Measurements from ENCODE around the gene LMAN2L. TPM values are rescaled to one million over a fixed set of nuclear protein-coding genes. Genes with fewer than 3 reads are reported as not detected.

LMAN2L gene
- total RNA-seq, 1 experiment from 2014 or later, result 15.6 TPM

DNA sequence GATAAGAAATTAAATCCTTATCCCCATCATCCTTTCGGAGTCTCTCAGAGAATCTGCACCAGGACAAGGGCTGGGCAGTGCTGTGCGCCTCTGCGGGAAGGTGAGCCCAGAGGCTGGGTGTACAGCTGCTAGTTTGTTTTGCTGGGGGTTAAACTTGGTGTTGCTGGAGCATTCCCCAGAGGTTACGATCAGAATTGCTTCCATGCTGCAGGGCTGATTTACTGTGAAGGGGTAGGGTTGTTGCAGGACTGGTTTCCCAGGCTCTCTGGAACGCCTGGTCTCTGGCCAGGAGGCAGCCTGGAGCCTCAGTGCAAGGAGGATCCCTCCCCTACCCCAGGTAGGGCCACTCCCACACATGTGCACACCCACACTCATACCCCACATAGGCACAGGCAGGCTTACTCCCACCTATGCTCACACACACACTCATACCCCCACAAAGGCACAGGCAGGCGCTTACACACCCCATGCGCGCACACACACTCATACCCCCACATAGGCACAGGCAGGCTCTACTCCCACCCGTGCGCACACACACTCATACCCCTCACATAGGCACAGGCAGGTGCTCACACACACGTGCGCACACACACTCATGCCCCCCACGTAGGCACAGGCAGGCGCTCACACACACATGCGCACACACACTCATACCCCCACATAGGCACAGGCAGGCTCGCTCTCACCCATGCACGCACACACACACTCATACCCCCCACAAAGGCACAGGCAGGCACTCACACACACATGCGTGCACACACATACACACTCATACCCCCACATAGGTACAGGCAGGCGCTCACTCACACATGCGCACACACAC, 32.1 kb upstream of the LMAN2L start:
- H3K36me3 ChIP-seq (ENCODE audit: low read depth), result no peaks in the 10 kb centered on the region
- H3F3A ChIP-seq (ENCODE audit: insufficient read depth, low read depth), result peaks cover 34% of the 10 kb centered on the region
- H3K9me2 ChIP-seq (ENCODE audit: insufficient read depth), result no peaks in the 10 kb centered on the region
- DNase-seq, result peak; percentile 90 to 94
- BruUV-seq (replicated peaks), result no TSS peak
- H3K27ac ChIP-seq, result peak overlapping the region; percentile 23
- intact Hi-C loops (cut with micrococcal nuclease; ENCODE audit: unreplicated experiment), result loop anchor here (1.0 kb wide), 1 partner anchor 15 kb away; no protein-coding TSS in a partner anchor
- ChIA-PET CTCF (no interaction called here), POLR2A (ENCODE audit: unreplicated experiment) (no interaction called here)
- peaks cover 64% of the 10 kb centered on the region for H3K4me1 ChIP-seq (replicated peaks; ENCODE audit: insufficient read depth)
- H3K4me2 ChIP-seq, result peak overlapping the region; percentile 49
- H4K20me1 ChIP-seq (ENCODE audit: insufficient read depth), result no peaks in the 10 kb centered on the region
- peaks cover 60% of the 10 kb centered on the region for H3K79me2 ChIP-seq (ENCODE audit: low read depth)
- H3K27me3 ChIP-seq (ENCODE audit: insufficient read depth, low read depth), result no peaks in the 10 kb centered on the region
- no peak overlapping the region for H3K4me3 ChIP-seq
- H2AFZ ChIP-seq, result no peak overlapping the region
- TF ChIP-seq, protein P1, sequence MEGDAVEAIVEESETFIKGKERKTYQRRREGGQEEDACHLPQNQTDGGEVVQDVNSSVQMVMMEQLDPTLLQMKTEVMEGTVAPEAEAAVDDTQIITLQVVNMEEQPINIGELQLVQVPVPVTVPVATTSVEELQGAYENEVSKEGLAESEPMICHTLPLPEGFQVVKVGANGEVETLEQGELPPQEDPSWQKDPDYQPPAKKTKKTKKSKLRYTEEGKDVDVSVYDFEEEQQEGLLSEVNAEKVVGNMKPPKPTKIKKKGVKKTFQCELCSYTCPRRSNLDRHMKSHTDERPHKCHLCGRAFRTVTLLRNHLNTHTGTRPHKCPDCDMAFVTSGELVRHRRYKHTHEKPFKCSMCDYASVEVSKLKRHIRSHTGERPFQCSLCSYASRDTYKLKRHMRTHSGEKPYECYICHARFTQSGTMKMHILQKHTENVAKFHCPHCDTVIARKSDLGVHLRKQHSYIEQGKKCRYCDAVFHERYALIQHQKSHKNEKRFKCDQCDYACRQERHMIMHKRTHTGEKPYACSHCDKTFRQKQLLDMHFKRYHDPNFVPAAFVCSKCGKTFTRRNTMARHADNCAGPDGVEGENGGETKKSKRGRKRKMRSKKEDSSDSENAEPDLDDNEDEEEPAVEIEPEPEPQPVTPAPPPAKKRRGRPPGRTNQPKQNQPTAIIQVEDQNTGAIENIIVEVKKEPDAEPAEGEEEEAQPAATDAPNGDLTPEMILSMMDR (conservative IDR thresholded peaks at IDR 0.05), result peak; percentile 49; the same call in 1 of the 2 replicates
- no peak for TF ChIP-seq EZH2 (IDR thresholded peaks at IDR 0.05; ENCODE audit: low read depth)
- H3K9me3 ChIP-seq (ENCODE audit: insufficient read depth, low read depth), result no peaks in the 10 kb centered on the region

DNA sequence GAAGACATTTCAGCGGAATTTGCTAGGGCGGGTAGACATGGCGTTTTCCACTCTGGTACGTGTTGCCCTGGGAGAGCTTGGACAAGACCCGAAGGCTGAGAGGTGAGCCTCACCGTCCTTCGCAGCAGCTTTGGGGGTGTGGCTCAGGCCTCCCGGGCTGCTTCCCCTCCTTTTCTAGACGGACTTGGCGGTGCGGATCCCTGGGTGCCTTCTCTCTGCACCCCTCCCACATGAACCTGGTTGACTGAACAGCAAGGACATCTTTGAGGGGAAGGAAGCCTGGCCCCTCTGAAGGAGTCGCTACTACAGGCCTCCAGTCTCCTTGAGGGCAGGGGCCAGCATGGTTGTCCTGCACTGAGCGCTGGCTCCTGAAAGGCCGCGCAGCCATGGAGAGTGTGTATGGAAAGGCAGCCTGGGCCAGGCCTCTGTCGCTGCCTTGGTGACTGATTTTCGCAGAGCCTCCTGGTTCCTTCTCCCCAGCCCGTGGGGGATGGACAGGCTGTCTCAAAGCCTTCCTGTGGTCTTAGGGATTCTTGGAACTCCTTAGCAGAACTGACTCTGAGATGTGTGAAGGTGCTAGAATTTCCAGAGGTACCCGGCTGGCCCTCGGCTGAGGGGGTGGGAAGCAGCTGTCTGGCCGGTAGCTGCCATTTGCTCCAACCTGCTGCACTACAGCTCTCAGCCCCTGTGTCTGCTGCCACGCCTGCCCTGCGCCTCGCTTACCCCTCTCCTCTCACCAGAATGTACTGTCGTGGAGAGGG, 30.8 kb upstream of the LMAN2L start:
- no peaks in the 10 kb centered on the region for H3K36me3 ChIP-seq (ENCODE audit: low read depth)
- peaks cover 70% of the 10 kb centered on the region for H3K4me1 ChIP-seq (replicated peaks; ENCODE audit: insufficient read depth)
- peak overlapping the region; percentile 13 for H3K27ac ChIP-seq
- CTCF ChIA-PET, result interaction anchor here (0.5 to 0.6 kb wide), 2 partner anchors 21 to 227 kb away, joined by 3 to 4 read pairs; no protein-coding TSS in a partner anchor
- H3K4me2 ChIP-seq, result peak overlapping the region; percentile 49; the same call in 1 of the 2 replicates
- H3K79me2 ChIP-seq (ENCODE audit: low read depth), result peaks cover 72% of the 10 kb centered on the region
- no peaks in the 10 kb centered on the region for H4K20me1 ChIP-seq (ENCODE audit: insufficient read depth)
- no peaks in the 10 kb centered on the region for H3K27me3 ChIP-seq (ENCODE audit: insufficient read depth, low read depth)
- POLR2A ChIA-PET (ENCODE audit: unreplicated experiment), result no interaction called here
- no peak overlapping the region for H2AFZ ChIP-seq
- H3F3A ChIP-seq (ENCODE audit: insufficient read depth, low read depth), result peaks cover 39% of the 10 kb centered on the region
- no TSS peak for BruUV-seq (replicated peaks)
- H3K9me3 ChIP-seq (ENCODE audit: insufficient read depth, low read depth), result no peaks in the 10 kb centered on the region
- intact Hi-C loops (cut with micrococcal nuclease; ENCODE audit: unreplicated experiment), result no loop called here
- no peak overlapping the region for H3K4me3 ChIP-seq
- DNase-seq, result no peak
- H3K9me2 ChIP-seq (ENCODE audit: insufficient read depth), result no peaks in the 10 kb centered on the region
- TF ChIP-seq EZH2 (IDR thresholded peaks at IDR 0.05; ENCODE audit: low read depth), result no peak
- TF ChIP-seq, protein P1 (conservative IDR thresholded peaks at IDR 0.05), result no peak

- no TSS peak for BruUV-seq (replicated peaks)
- POLR2A ChIA-PET (ENCODE audit: unreplicated experiment), result no interaction called here
- Histone ChIP-seq H3K4me1 (replicated peaks; ENCODE audit: insufficient read depth) (peaks cover 70% of the 10 kb centered on the region), H3K79me2 (ENCODE audit: low read depth) (peaks cover 76% of the 10 kb centered on the region), H3F3A (ENCODE audit: insufficient read depth, low read depth) (peaks cover 39% of the 10 kb centered on the region), H4K20me1 (ENCODE audit: insufficient read depth) (no peaks in the 10 kb centered on the region), H3K36me3 (ENCODE audit: low read depth) (no peaks in the 10 kb centered on the region), H3K27ac (no peak overlapping the region), H3K9me3 (ENCODE audit: insufficient read depth, low read depth) (no peaks in the 10 kb centered on the region), H3K27me3 (ENCODE audit: insufficient read depth, low read depth) (no peaks in the 10 kb centered on the region), H3K4me3 (no peak overlapping the region), H3K9me2 (ENCODE audit: insufficient read depth) (no peaks in the 10 kb centered on the region), H2AFZ (no peak overlapping the region), H3K4me2 (no peak overlapping the region)
- no peak for TF ChIP-seq EZH2 (IDR thresholded peaks at IDR 0.05; ENCODE audit: low read depth)
- TF ChIP-seq, protein P1 (conservative IDR thresholded peaks at IDR 0.05), result no peak
- no peak for DNase-seq
- CTCF ChIA-PET, result interaction anchor here (0.5 to 0.6 kb wide), 2 partner anchors 22 to 226 kb away, joined by 3 to 4 read pairs; no protein-coding TSS in a partner anchor
- intact Hi-C loops (cut with micrococcal nuclease; ENCODE audit: unreplicated experiment), result loop anchor here (10.0 kb wide), 1 partner anchor 435 kb away; the partner anchor contains the start of gene NCAPH
Observed at GRCh38 chr2:96769814-96770213, 29.9 kb upstream of the LMAN2L start.
